K562 (cell line): ENCODE results near the gene GPD2. TPM values are rescaled to one million over a fixed set of nuclear protein-coding genes. Genes with fewer than 3 reads are reported as not detected.

Source experiments
- ATAC-seq: fragments of 200-7000 bp; cut with Tn5 transposase; 3 replicates; pipeline ENCODE4 v1.9.1; 2020; ENCODE audit warnings: moderate library complexity
- BruUV-seq: library from RNA; stranded (reverse); fragments of 400-500 nt; replicated peaks from 2 replicates; lab custom pipeline; 2021; lab: Mats Ljungman, UMichigan
- CTCF ChIA-PET: fragments of 300-600 bp; formaldehyde crosslinking; extraction: SDS; loops from one replicate; lab custom pipeline; 2021; ENCODE audit warnings: low intra/inter-chr PET ratio; lab: Yijun Ruan, JAX
- POLR2A ChIA-PET: fragments of 300-600, 350-650 bp; sonication (Branson Sonifier 250); formaldehyde crosslinking; extraction: SDS; loops from one replicate; lab custom pipeline; 2021; ENCODE audit warnings: antibody characterized with exemption, inconsistent platforms; lab: Yijun Ruan, JAX
- DNase-seq, 4 experiments: peaks; one replicate each; pipeline versions ENCODE4 v3.0.0 to v3.0.0-alpha.2; 2011 to 2018; ENCODE audit warnings: low spot score in 3 of 4, mixed read lengths in 3 of 4; ENCODE audit errors: extremely low read depth in 1 of 4
- FAIRE-seq: peaks from 2 replicates; lab custom pipeline; 2011; peaks lifted over from hg19 to GRCh38; lab: Jason Lieb, UNC
- H2AFZ ChIP-seq: 2 replicates; pipeline ENCODE4 v1.6.0; 2011; ENCODE audit warnings: low read depth, low read length, control low read depth, inconsistent platforms
- H3K27ac ChIP-seq: fragments of 200-600 bp; 3 replicates; pipeline ENCODE4 v1.8.0; 2011; ENCODE audit warnings: low read depth, mild to moderate bottlenecking, control low read depth, inconsistent platforms, low read length, moderate library complexity, mixed read lengths; ENCODE audit errors: extremely low read depth
- H3K27me3 ChIP-seq, 2 experiments: fragments of 300-600 bp in 1 of 2; 2 replicates in 1 of 2; 3 replicates in 1 of 2; pipeline versions ENCODE4 v1.6.0 to v1.8.0; 2011; ENCODE audit warnings: inconsistent platforms in 2 of 2, low read length in 2 of 2, mild to moderate bottlenecking in 1 of 2, mixed read lengths in 1 of 2, moderate library complexity in 1 of 2; ENCODE audit not compliant: control insufficient read depth in 2 of 2, insufficient read depth in 2 of 2
- H3K36me3 ChIP-seq: fragments of 300-600 bp; 3 replicates; pipeline ENCODE4 v1.8.0; 2011; ENCODE audit warnings: mild to moderate bottlenecking, low read length, inconsistent platforms; ENCODE audit not compliant: control insufficient read depth, insufficient read depth
- H3K4me1 ChIP-seq, 2 experiments: fragments of 200-600 bp in 1 of 2; replicated peaks in 1 of 2; 2 replicates in 1 of 2; 3 replicates in 1 of 2; pipeline versions ENCODE4 v1.5.1 to v1.8.0; 2011; ENCODE audit warnings: inconsistent platforms in 2 of 2, low read length in 2 of 2, mild to moderate bottlenecking in 1 of 2, mixed read lengths in 1 of 2, moderate library complexity in 1 of 2; ENCODE audit not compliant: control insufficient read depth in 2 of 2, insufficient read depth in 2 of 2
- H3K4me2 ChIP-seq: 2 replicates; pipeline ENCODE4 v1.6.1; 2011; ENCODE audit warnings: low read length, control low read depth, inconsistent platforms, mixed read lengths; ENCODE audit not compliant: insufficient read depth
- H3K4me3 ChIP-seq: fragments of 200-600 bp; sonication (generic), shearing (Covaris generic); 2 replicates; pipeline ENCODE4 v1.5.1; 2016; ENCODE audit warnings: control low read depth, inconsistent platforms
- H3K79me2 ChIP-seq: fragments of 200-600 bp; 3 replicates; pipeline ENCODE4 v1.8.0; 2011; ENCODE audit warnings: low read length, inconsistent platforms; ENCODE audit not compliant: control insufficient read depth, insufficient read depth
- H3K9ac ChIP-seq, 2 experiments: 2 replicates each; pipeline versions ENCODE4 v1.6.0 to v1.6.1; 2011; ENCODE audit warnings: low read depth in 2 of 2, low read length in 2 of 2, control low read depth in 1 of 2, inconsistent platforms in 1 of 2, mild to moderate bottlenecking in 1 of 2, mixed read lengths in 1 of 2; ENCODE audit not compliant: insufficient read depth in 1 of 2
- H3K9me1 ChIP-seq: one replicate; pipeline ENCODE4 v1.6.0; 2011; ENCODE audit warnings: inconsistent platforms, mild to moderate bottlenecking, low read length, moderate library complexity; ENCODE audit not compliant: control insufficient read depth, insufficient read depth
- H3K9me3 ChIP-seq: replicated peaks from 2 replicates; pipeline ENCODE4 v1.5.1; 2011; ENCODE audit warnings: low read depth, low read length, inconsistent platforms; ENCODE audit not compliant: control insufficient read depth, insufficient read depth
- H4K20me1 ChIP-seq: replicated peaks from 2 replicates; pipeline ENCODE4 v1.6.1; 2011; ENCODE audit warnings: low read length, inconsistent platforms, mixed read lengths; ENCODE audit not compliant: control insufficient read depth, insufficient read depth
- ARHGAP35 ChIP-seq: fragments of 450-650 bp; IDR thresholded peaks from 2 replicates; pipeline ENCODE4 v1.6.1; 2018; ENCODE audit not compliant: partially characterized antibody
- GATAD2A ChIP-seq: fragments of 450-650 bp; IDR thresholded peaks from 2 replicates; pipeline ENCODE4 v1.6.1; 2017
- JUND ChIP-seq, 2 experiments: IDR thresholded peaks; 2 replicates in 1 of 2; 3 replicates in 1 of 2; pipeline ENCODE4 v1.6.1; 2011; ENCODE audit warnings: borderline replicate concordance in 2 of 2, low read depth in 2 of 2, low read length in 2 of 2, improper control_type of control experiment in 1 of 2, missing biosample characterization in 1 of 2, missing genetic modification characterization in 1 of 2, missing genetic modification reagents in 1 of 2
- NCOA6 ChIP-seq: fragments of 450-650 bp; IDR thresholded peaks from 2 replicates; pipeline ENCODE4 v1.6.1; 2017; ENCODE audit warnings: mild to moderate bottlenecking
- NELFE ChIP-seq: IDR thresholded peaks from 2 replicates; pipeline ENCODE4 v1.6.1; 2011; ENCODE audit warnings: mild to moderate bottlenecking; ENCODE audit not compliant: insufficient read depth, insufficient read length
- NONO ChIP-seq, 2 experiments: fragments of 200-400 bp in 1 of 2; fragments of 450-650 bp in 1 of 2; formaldehyde crosslinking in 1 of 2; IDR thresholded peaks; 2 replicates each; pipeline ENCODE4 v1.6.1; 2017; ENCODE audit warnings: low read depth in 2 of 2, mild to moderate bottlenecking in 2 of 2, moderate library complexity in 2 of 2, low read length in 1 of 2
- NR2F6 ChIP-seq: fragments of 450-650 bp; formaldehyde crosslinking; IDR thresholded peaks from 2 replicates; pipeline ENCODE4 v1.4.0; 2020; ENCODE audit warnings: mild to moderate bottlenecking
- RB1 ChIP-seq: fragments of 450-650 bp; IDR thresholded peaks from 2 replicates; pipeline ENCODE4 v1.6.1; 2017; ENCODE audit warnings: low read depth, mild to moderate bottlenecking
- RBM34 ChIP-seq: fragments of 200-400 bp; formaldehyde crosslinking; IDR thresholded peaks from 2 replicates; pipeline ENCODE4 v1.6.1; 2018; ENCODE audit warnings: low read length, borderline replicate concordance; ENCODE audit not compliant: insufficient read depth
- SNRNP70 ChIP-seq: fragments of 200-400 bp; formaldehyde crosslinking; optimal IDR thresholded peaks from 2 replicates; pipeline ENCODE3; 2017; ENCODE audit warnings: low read depth, low read length
- ZBTB17 ChIP-seq: fragments of 450-650 bp; formaldehyde crosslinking; IDR thresholded peaks from 2 replicates; pipeline ENCODE4 v1.4.0; 2020; ENCODE audit warnings: mild to moderate bottlenecking
- ZNF165 ChIP-seq: fragments of 250-450 bp; sonication (Bioruptor Pico); IDR thresholded peaks from 2 replicates; pipeline ENCODE4 v1.4.0; 2020; ENCODE audit warnings: borderline replicate concordance
- ZNF263 ChIP-seq: sonication (generic); formaldehyde crosslinking; IDR thresholded peaks from 2 replicates; pipeline ENCODE4 v1.8.0; 2022; ENCODE audit warnings: mild to moderate bottlenecking, missing genetic modification reagents, borderline replicate concordance
- ZNF436 ChIP-seq: fragments of 250-450, 450-650 bp; sonication (Bioruptor Pico); formaldehyde crosslinking; IDR thresholded peaks from 2 replicates; pipeline ENCODE4 v1.7.0; 2020; ENCODE audit warnings: mild to moderate bottlenecking
- ZNF584 ChIP-seq: fragments of 200-800 bp; sonication (Bioruptor generic); IDR thresholded peaks from 2 replicates; pipeline ENCODE4 v1.6.1; 2016; ENCODE audit warnings: low read depth, mild to moderate bottlenecking, missing genetic modification characterization, missing compliant biosample characterization
- whole genome bisulfite sequencing: fragments of 100-300 bp; shearing (Covaris generic); methylation state at CpG from one replicate; pipeline ENCODE4 v1.1.6; 2016; ENCODE audit warnings: low coverage, mixed read lengths; ENCODE audit not compliant: insufficient coverage; ENCODE audit errors: missing lambda C conversion rate; 5-methylcytosine and 5-hydroxymethylcytosine counted together
- in situ Hi-C: fragments of 300-500 bp; cut with MboI; formaldehyde crosslinking; loops from 4 replicates; pipeline ENCODE4 v1.15.0; 2018; ENCODE audit warnings: inconsistent platforms, mixed read lengths
- intact Hi-C: fragments of 100-400 bp; cut with micrococcal nuclease; formaldehyde crosslinking; loops from 2 replicates; pipeline ENCODE4 v1.14.2; 2022
- polyA plus RNA-seq, 8 experiments: library from polyadenylated mRNA; depleted of rRNA in 4 of 8; stranded (reverse) in 5 of 8; unstranded in 3 of 8; fragments of >200 nt; fragmentation: Nextera tagmentation in 2 of 8; fragmentation: Illumina TruSeq in 1 of 8; extraction: Ambion mirVana in 2 of 8; extraction: Trizol in 1 of 8; gene quantifications; 2 replicates each; pipeline versions ENCODE4 v1.2.1 to v1.2.3, GENCODE V29; 2011 to 2014; ENCODE audit warnings: inconsistent platforms in 1 of 8, missing spikeins in 1 of 8
- total RNA-seq, 7 experiments: library from RNA; depleted of rRNA in 6 of 7; stranded (reverse); fragments of >200 nt in 6 of 7; fragmentation: Illumina TruSeq in 2 of 7; extraction: Trizol in 2 of 7; gene quantifications; 2 replicates each; pipeline versions ENCODE4 v1.2.1 to v1.2.3, GENCODE V29; 2011 to 2021; ENCODE audit warnings: low replicate concordance in 1 of 7
- TF ChIP-seq, protein P1 (sequence below): fragments of 150-350 bp; IDR thresholded peaks from 2 replicates; pipeline ENCODE4 v1.6.1; 2014; ENCODE audit warnings: low read depth, mild to moderate bottlenecking, low read length, borderline replicate concordance
- TF ChIP-seq, protein P2 (sequence below): sonication (generic); formaldehyde crosslinking; IDR thresholded peaks from 2 replicates; pipeline ENCODE4 v1.9.0; 2022; ENCODE audit warnings: mild to moderate bottlenecking, missing genetic modification reagents

Gene GPD2
- total and polyA plus RNA-seq, 9 of the 15 experiments (the other 6 are each of a cell fraction or from before 2014, with no cell fraction given) = 5.2 to 39.2 (median 19.0) TPM

DNA sequence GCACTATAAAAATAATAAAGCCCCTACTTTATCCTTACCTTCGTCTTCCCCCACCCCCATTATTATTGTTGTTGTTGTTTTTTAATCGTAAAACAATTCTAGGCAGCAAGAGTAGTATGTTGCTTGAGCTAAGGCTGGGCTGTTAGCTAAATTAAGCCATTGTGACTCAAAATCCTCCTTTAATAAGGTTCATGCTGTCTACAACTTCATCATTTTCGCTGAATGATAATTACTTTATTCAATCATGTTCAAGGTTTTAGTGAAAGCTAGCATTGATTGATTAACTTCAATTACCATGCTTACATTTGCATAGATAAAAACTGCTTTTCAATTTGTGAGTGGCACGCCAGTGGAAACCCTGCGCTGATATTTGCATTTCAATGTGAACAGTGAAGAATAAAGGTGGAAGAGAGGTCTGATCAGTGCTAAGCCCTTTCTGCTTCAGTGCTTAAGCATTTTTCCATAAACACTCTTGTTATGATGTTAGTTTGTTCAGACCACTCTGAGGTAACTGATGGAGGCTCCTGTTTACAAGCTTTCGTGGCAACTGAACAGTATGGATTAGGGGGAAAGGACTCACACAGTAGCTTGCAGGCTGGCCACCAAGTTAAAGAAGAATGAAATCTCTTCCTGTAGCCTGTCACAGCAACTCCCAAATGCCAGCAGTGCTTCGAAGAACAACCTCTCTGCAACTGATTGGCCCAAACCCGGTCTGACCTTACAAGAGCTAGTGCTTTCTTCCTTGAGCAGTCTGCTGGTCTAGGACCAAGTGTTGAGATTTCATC is 156.8 kb downstream of the GPD2 start (continued):
- TF ChIP-seq, protein P1, sequence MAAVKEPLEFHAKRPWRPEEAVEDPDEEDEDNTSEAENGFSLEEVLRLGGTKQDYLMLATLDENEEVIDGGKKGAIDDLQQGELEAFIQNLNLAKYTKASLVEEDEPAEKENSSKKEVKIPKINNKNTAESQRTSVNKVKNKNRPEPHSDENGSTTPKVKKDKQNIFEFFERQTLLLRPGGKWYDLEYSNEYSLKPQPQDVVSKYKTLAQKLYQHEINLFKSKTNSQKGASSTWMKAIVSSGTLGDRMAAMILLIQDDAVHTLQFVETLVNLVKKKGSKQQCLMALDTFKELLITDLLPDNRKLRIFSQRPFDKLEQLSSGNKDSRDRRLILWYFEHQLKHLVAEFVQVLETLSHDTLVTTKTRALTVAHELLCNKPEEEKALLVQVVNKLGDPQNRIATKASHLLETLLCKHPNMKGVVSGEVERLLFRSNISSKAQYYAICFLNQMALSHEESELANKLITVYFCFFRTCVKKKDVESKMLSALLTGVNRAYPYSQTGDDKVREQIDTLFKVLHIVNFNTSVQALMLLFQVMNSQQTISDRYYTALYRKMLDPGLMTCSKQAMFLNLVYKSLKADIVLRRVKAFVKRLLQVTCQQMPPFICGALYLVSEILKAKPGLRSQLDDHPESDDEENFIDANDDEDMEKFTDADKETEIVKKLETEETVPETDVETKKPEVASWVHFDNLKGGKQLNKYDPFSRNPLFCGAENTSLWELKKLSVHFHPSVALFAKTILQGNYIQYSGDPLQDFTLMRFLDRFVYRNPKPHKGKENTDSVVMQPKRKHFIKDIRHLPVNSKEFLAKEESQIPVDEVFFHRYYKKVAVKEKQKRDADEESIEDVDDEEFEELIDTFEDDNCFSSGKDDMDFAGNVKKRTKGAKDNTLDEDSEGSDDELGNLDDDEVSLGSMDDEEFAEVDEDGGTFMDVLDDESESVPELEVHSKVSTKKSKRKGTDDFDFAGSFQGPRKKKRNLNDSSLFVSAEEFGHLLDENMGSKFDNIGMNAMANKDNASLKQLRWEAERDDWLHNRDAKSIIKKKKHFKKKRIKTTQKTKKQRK = no peak
- no peak for TF ChIP-seq ZNF263 (CRISPR knock-in tag)

DNA sequence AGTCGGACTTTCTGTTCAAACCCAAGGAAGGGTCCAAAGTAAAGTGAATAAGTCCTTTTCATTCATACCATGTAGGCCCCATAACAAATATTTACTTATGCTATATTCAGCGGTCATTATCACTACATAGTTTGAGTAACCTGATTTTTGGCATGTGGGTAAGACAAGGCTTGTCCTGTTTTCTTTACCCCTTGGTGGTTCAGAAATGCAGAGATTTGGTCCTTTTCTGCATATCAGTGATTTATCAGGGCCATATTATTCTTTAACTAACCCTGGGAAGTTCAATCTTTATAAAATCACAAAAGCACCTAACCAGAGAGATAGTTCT is 157.4 kb downstream of the GPD2 start:
- H2AFZ ChIP-seq = no peak overlapping the region
- no peak overlapping the region for H3K4me3 ChIP-seq
- H3K4me2 ChIP-seq = no peak overlapping the region
- BruUV-seq = no TSS peak
- in situ Hi-C loops (no loop called here), intact Hi-C loops (loop anchor here (5.0 kb wide), 1 partner anchor 599 kb away; no protein-coding TSS in a partner anchor)
- H4K20me1 ChIP-seq = no peaks in the 10 kb centered on the region
- no peaks in the 10 kb centered on the region for H3K27me3 ChIP-seq
- H3K79me2 ChIP-seq = no peaks in the 10 kb centered on the region
- DNase-seq (no peak), FAIRE-seq (no peak), ATAC-seq (no peak)
- H3K4me1 ChIP-seq = no peaks in the 10 kb centered on the region
- POLR2A ChIA-PET = no interaction called here
- CTCF ChIA-PET = no interaction called here
- no peaks in the 10 kb centered on the region for H3K9me1 ChIP-seq
- no peak overlapping the region for H3K9ac ChIP-seq
- H3K27ac ChIP-seq = no peak overlapping the region
- H3K36me3 ChIP-seq = no peaks in the 10 kb centered on the region
- H3K9me3 ChIP-seq = no peaks in the 10 kb centered on the region
- 31% methylated on average over 2 of the region's 2 CpGs for WGBS
- TF ChIP-seq NR2F6 = no peak
- TF ChIP-seq ZNF584 = no peak
- TF ChIP-seq JUND (IDR thresholded peaks at IDR 0.05; ENCODE audit: borderline replicate concordance, low read depth, low read length) = no peak
- TF ChIP-seq JUND (tag; IDR thresholded peaks at IDR 0.05; ENCODE audit: borderline replicate concordance, low read depth, low read length) = no peak
- no peak for TF ChIP-seq ZBTB17 (CRISPR knock-in tag)
- TF ChIP-seq ZNF436 (CRISPR knock-in tag) = no peak
- TF ChIP-seq, protein P2, sequence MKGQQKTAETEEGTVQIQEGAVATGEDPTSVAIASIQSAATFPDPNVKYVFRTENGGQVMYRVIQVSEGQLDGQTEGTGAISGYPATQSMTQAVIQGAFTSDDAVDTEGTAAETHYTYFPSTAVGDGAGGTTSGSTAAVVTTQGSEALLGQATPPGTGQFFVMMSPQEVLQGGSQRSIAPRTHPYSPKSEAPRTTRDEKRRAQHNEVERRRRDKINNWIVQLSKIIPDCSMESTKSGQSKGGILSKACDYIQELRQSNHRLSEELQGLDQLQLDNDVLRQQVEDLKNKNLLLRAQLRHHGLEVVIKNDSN (CRISPR knock-in tag) = no peak
- no peak for TF ChIP-seq GATAD2A
- no peak for TF ChIP-seq ZNF165 (CRISPR knock-in tag)
- no peak for TF ChIP-seq NELFE
- no peak for TF ChIP-seq SNRNP70
- TF ChIP-seq ARHGAP35 = no peak
- TF ChIP-seq RBM34 = no peak
- TF ChIP-seq RB1 = no peak
- TF ChIP-seq NCOA6 = no peak
- TF ChIP-seq NONO (IDR thresholded peaks at IDR 0.05; ENCODE audit: low read depth in 2 of 2, low read length in 1 of 2) = no peak
